SH-SY5Y (cell line): ENCODE results near the gene SLC2A4.

ENCODE experiments used
- GATA2 ChIP-seq: IDR thresholded peaks from 2 replicates; pipeline ENCODE4 v1.6.1; 2011; ENCODE audit warnings: mild to moderate bottlenecking, low read depth, low read length
- GATA3 ChIP-seq: IDR thresholded peaks from 2 replicates; pipeline ENCODE4 v1.6.1; 2011; ENCODE audit warnings: low read depth, mild to moderate bottlenecking, low read length, moderate library complexity

SLC2A4 gene

DNA sequence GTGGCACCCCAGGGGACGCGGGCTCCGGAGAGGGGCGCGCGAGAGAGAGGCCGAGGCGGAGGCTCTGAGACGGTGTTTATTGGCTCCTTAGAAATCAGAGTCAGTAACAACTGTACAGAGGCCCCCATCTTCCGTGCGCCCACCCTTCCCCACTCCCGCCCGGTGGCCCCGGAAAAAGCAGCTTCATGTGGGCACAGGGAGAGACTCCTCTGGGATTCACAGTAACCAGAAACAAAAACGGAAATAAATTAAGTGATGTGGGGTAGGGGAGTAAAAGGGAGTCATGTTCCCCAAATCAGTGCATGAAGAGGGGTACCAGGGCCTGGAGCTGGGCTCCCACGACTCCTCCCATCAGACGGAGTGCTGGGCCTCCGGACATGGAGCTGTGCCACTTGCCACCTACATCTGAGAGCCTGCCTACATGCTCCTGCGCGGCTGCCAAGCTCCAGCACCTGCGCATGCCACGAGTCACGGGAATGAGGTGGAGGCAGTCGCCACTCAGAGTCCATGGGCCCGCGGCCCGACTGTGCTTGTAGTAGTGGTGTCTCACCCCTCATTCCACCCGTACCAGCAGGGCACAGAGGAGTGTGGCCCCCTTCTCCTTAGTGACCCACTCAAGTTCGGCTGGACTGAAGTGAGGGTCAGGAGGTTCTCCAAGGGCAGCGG, 34.2 kb downstream of the SLC2A4 start:
- TF ChIP-seq GATA2 = no peak
- no peak for TF ChIP-seq GATA3

DNA sequence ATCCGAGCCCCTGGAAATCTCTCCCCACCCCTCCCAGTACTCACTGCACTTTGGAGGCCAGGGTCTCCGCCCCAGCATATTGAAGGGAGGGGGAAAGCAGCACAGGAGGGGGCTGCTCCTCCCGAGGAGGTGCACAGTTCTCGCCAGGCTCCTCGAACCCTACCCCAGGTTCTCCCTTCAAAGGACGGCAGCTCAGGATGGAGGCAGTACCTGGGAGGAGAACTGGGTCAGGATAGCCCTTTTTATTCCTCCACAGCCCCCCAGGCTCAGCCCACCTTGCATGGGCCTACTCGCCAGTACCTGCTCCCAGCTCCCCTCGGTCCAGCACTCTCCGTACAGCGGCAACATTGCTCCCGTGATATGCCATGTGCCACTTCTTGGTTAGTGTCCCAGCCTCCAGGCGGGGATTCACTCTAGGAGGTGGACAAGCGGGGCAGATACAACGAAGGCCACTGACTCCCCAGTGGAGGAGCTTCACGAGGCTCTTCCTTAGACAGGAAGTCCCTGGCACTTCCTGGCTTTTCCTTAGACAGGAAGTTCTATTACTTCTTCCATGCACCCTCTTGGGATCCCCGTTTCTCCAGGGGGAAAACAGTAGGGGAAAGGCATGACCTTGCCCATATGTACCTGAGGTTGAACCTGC, 35.8 kb downstream of the SLC2A4 start:
- TF ChIP-seq GATA2 = no peak
- no peak for TF ChIP-seq GATA3

DNA sequence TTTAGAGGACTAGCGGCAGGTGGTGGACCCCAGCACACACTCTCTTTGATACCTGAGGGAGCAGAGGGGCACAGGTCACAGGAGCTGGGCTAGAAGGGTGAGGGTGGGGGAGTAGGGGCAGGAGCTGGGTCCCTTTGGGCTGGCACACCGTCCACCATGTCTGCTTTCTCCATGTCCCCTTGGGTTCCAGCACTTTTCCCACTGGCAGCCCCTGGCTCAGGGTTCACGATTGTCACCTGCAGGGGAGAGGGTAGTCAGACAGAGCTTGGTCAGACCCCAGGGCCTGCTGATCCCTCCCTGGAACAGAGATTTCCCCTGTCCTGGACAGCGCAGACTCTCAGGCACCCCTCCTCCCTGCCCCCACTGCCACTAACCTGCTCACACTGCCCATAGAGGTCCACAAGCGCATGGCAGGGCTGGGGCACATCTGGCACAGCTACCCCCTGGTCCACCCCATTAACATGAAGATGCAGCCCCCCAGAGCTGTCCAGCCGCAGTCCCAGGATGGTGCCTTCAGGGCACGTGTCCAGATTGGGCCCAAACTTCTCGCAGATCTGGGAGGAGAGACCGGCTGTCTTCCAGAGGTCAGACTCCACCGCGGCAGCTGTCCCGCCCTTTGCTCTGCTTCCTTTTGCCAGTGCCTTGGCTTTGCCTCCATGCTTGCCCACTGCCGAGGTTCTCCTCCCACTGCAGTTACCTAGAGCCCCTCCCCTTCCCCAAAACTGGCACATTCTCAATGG, 36.8 kb downstream of the SLC2A4 start:
- no peak for TF ChIP-seq GATA3
- TF ChIP-seq GATA2 = no peak

DNA sequence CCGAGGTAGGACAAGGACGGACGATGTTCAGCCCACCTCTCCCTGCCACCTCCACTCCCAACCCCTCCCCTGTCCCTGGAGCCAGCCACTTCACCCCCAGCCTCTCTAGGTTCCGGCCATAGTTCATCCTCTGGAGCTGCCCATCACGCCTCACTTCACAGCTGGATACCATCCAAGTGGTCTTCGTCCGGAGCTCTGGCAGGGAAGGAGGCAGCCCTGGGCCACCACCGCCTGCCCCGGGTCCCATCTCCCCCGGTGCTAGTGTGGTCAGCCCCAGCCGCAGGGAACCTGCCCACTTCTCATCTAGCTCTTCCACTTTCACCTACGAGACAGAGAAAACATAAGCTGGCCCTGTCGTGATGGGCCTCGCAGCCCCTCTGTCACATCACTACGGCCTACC, 39.9 kb downstream of the SLC2A4 start:
- no peak for TF ChIP-seq GATA3
- no peak for TF ChIP-seq GATA2

DNA sequence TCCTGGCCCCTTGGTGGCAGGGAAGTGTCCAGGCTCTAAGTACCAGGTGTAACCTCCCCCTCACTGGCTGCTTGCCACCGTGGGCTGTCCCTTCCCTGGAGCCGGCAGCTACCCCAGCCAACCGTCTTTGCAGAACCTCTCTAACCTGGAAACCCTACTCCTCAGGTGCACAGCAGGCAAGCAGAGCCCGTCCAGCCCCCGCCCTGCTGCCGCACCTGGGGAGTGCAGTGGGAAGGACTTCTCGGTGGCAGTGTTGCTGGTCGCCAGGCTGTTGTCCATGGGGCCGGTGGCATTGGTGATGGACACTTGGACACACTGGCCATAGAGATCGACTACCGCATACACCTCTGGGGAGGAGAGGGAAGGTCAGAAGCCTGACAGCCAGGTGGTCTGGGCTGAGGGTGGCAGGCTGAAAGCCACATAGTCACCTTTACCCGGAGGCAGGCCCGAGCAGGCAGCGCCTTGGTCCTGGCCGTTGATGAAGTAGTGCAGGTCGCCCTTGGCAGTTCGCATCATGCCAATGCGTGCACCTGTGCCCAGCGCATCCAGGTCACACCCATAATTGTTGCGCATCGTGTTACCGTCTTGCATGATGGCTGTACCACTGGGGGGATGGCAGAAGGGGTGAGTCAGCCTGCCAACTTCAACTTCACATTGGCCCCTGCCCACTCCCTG, 41.1 kb downstream of the SLC2A4 start:
- no peak for TF ChIP-seq GATA3
- TF ChIP-seq GATA2 = no peak

DNA sequence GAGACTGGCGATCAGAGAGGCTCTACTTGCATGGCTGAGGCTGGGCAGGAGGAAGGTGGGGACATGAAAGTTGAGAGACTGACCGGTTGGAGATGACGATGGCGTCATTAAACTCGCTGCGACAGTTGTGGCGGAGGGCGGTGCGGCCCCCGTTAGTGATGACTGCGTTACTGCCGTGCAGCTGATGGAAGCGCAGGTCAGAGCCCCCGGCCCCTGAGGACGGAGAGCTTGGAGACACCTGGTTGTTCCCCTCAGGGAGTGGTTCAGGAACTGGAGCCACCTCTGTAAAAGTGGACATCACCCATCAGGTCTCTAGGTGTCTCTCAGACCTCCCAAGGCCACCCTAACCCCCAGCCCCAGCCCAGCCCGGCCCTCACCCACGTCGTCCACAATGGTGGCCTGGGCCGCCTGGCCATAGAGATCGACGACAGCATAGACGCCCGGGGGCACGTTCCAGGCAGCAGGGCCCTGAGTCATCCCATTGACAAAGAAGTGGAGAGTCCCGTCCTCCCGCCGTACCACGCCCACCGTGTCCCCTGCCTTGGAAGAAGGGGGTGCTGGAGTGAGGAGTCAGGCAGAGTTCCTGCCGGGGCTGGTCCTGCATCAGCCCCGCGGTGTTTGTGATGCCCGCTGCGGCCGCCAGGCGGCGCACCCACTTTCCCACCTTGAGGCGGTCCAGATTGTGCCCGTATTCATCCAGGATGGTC, 42.4 kb downstream of the SLC2A4 start:
- TF ChIP-seq GATA3 = no peak
- no peak for TF ChIP-seq GATA2

DNA sequence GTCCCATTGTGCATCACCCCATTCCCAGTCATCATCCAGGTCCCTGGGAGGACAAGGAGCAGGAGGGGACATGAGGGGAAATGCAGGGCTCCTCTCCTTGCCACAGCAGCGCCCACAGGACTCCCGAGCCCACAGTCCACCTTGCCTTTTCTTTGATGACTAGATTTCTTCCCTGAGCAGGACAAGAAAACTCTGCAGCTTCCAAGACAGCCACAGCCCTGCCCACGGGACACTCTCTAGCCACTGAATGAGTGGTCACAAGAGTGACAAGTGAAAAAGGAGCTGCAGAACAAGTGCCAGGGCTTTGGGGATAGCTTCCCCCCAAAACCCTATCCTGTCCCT, 42.9 kb downstream of the SLC2A4 start:
- TF ChIP-seq GATA2 (no peak), GATA3 (no peak)

DNA sequence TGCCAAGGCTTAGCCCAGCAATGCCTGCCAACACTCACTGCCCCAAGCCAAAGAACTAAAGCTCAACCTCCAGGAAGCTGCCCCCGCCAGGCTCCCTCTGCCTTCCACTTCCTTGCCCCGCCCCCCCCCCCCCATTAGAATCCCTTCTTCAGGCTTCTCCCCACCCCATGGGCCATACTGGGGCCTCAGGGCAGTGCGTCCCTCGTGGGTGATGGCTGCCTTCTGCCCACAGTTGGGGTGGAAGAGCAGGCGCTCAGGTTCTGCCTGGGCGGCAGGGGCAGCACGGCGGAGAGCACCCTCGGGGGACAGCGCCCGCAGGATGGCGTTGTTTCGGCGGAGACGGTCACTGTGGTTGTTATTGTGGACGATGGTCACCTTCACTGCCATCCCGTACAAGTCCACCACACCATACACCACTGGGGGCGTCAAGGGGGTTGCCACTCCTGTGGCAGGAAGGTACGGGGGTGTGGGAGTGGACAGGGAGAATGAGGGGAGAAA, 43.6 kb downstream of the SLC2A4 start:
- TF ChIP-seq GATA3 (no peak), GATA2 (no peak)

DNA sequence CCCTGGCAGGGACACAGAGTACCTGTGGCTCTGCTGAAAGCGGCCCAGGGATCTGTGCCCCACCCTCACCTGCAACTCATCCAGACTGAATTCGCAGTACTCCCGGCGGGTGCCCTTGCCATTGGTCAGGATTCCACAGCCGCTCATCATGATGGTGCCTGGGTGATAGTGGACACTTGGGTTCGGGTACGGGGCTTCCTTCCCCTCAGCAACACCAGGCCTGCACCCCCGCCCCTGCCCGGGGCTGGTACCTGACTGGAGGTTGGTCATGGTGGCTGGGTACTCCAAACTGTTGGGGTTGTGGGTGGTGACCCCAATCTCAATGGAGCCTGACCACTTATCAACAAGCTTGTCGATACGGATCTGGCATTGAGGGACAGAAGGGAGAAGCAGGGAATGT, 44.7 kb downstream of the SLC2A4 start:
- TF ChIP-seq GATA2 (no peak), GATA3 (no peak)

DNA sequence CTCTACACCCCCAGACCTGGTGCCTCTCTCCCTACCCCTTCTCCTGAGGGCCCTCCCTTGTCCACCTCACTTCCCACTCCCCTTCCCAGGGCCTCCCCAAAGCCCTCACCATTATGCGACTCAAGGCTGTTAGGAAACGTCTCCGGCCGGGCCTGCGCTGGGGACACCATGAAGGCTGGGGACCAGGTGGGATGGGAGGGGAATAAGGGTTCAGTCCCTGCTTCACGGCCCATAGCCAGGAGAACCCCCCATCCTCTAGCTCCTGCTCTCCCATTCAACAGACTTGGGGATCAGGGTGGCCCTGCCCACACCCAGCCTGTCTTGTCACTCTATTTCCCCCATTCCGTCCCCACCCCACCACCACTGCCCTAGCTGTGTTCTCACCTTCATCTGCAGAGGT, 45.5 kb downstream of the SLC2A4 start:
- TF ChIP-seq GATA3 (no peak), GATA2 (no peak)

DNA sequence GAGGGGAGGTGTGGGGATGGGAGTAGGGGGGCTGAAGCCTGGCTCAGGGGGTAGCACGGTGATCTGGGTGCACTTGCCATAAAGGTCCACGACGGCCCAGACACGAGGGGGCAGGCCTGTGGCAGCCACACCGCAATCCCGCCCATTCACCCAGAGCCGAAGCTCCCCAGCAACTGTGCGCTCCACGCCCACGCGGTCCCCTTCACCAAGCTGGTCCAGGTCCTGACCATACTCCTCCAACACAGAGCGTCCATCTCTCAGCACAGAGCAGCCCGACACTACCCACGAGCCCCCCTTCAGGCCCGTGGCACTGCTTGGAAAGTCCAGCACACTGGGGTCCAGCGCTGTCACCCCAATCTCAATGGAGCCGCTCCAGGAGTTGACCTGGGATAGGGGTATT, 46.0 kb downstream of the SLC2A4 start:
- TF ChIP-seq GATA3 = no peak

DNA sequence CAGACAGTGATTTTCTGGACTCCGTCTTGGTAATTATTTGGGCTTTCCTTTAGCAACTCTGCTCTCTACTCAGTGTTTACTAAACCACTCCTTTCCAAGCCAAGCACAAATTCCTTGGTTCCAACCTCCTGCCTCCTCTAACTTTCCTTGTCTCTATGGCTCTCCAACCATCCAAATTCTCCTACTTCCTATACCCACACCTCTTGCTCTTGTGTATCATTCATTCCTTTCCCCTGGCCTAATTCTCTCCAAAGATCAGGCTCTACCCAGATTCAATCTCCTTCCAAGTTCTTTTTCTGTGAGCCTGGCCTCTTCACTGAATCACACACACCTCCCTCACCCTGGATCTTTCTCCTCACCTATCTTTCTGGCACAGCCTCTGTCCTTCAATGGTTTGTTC, 46.5 kb downstream of the SLC2A4 start:
- no peak for TF ChIP-seq GATA2
- TF ChIP-seq GATA3 = no peak

DNA sequence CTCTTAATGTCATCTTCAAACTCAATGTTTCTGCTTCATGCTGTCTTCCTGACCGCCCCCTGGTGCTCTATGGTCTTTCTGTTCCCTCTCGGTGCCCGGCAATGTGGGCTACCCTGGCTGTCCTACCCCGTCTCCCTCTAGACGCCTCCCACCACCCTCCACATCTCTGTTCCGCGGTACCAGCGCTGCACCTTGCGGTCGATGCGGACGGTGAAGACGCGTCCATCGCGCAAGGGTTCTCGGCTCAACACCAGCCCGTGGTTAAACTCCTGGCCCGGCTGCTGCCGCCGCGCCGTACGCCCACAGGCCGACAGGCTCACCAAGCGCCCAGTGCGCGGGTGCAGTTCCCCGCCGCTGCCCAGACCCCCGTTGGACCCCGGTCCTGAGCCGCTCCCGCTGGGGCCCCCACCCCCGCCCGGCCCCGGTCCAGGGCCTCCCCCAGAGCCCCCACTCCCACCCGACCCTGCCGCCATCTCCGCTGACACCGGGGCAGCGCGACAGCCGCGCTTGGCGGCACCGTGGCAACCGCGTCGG, 47.4 kb downstream of the SLC2A4 start, which contains the start of gene NEURL4:
Gene NEURL4 (minus strand): TSS at position 496 of the 534 bp plus-strand sequence. CDS start 23 bp downstream, at position 473.
- TF ChIP-seq GATA2 = no peak
- TF ChIP-seq GATA3 = no peak

DNA sequence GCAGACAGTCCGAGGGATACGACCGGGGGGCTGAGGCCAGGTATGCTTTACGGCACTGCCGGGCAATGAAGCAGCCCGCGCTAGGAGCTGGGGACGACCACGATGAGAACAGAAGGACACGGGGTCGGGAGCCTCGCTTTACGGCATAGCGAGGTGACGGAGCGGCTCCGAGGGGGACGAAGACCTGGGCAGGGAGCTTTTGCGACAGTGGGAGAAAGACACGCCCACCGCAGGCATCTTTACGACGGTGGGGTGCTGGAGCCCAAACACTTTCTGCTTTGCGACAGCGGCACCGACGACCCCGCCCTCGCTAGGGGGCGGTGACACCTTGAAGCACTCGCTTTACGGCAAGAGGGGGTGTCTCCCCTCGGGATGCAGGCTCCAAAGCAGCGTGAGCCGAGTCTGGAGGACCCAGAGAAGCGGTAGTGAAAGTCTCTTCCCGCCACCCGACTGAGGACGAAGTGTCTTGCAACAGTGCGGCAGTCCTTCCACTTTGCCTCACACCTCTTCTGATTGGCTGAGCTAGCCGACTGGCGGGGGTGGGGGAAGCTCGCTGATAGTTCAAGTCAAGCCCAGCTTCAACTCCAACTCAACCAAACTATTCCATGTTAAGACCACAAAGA, 48.0 kb downstream of the SLC2A4 start:
- no peak for TF ChIP-seq GATA2
- TF ChIP-seq GATA3 = no peak
